Loucy (cell line): ENCODE data around the gene WHAMM.

Experiments used
- H2AFZ ChIP-seq: fragments of 200-600 bp; sonication (generic); 2 replicates; pipeline ENCODE4 v1.6.0; 2016; ENCODE audit warnings: antibody characterized with exemption, mild to moderate bottlenecking, low read length, moderate library complexity
- H3F3A ChIP-seq: fragments of 200-600 bp; 2 replicates; pipeline ENCODE4 v1.6.0; 2016; ENCODE audit warnings: antibody characterized with exemption, low read depth, mild to moderate bottlenecking
- H3K27me3 ChIP-seq: fragments of 200-600 bp; sonication (generic); 2 replicates; pipeline ENCODE4 v1.6.1; 2014; ENCODE audit warnings: low read length, mild to moderate bottlenecking; ENCODE audit not compliant: insufficient read depth, poor library complexity, severe bottlenecking
- H3K36me3 ChIP-seq: fragments of 200-600 bp; sonication (generic); 2 replicates; pipeline ENCODE4 v1.6.1; 2016; ENCODE audit warnings: low read length; ENCODE audit not compliant: insufficient read depth
- H3K4me1 ChIP-seq: fragments of 200-600 bp; sonication (generic); 2 replicates; pipeline ENCODE4 v1.5.1; 2014; ENCODE audit warnings: low read length, mild to moderate bottlenecking; ENCODE audit not compliant: insufficient read depth, poor library complexity, severe bottlenecking
- H3K4me2 ChIP-seq: fragments of 200-600 bp; sonication (generic); 2 replicates; pipeline ENCODE4 v1.6.0; 2014; ENCODE audit warnings: antibody characterized with exemption, low read length, low read depth, mild to moderate bottlenecking; ENCODE audit not compliant: poor library complexity, severe bottlenecking
- H3K4me3 ChIP-seq: fragments of 200-600 bp; sonication (generic); 2 replicates; pipeline ENCODE4 v1.5.1; 2014; ENCODE audit warnings: low read length, mild to moderate bottlenecking, mixed read lengths; ENCODE audit not compliant: poor library complexity, severe bottlenecking
- H3K79me2 ChIP-seq: fragments of 200-600 bp; sonication (generic); 2 replicates; pipeline ENCODE4 v1.6.1; 2014; ENCODE audit warnings: low read length; ENCODE audit not compliant: insufficient read depth
- H3K9ac ChIP-seq: fragments of 200-600 bp; sonication (generic); 2 replicates; pipeline ENCODE4 v1.6.0; 2014; ENCODE audit warnings: mild to moderate bottlenecking, low read depth, low read length, moderate library complexity; ENCODE audit not compliant: poor library complexity, severe bottlenecking
- H3K9me2 ChIP-seq: fragments of 200-600 bp; sonication (generic); replicated peaks from 2 replicates; pipeline ENCODE4 v1.6.1; 2016; ENCODE audit warnings: low read depth, low read length, mixed read lengths
- H3K9me3 ChIP-seq: fragments of 200-600 bp; sonication (generic); 2 replicates; pipeline ENCODE4 v1.6.1; 2014; ENCODE audit warnings: mild to moderate bottlenecking, antibody characterized with exemption, low read length, low read depth; ENCODE audit not compliant: insufficient read depth
- H4K20me1 ChIP-seq: fragments of 200-600 bp; sonication (generic); 2 replicates; pipeline ENCODE4 v1.6.0; 2014; ENCODE audit warnings: antibody characterized with exemption, low read length, mild to moderate bottlenecking; ENCODE audit not compliant: insufficient read depth, poor library complexity, severe bottlenecking
- EZH2phosphoT487 ChIP-seq: fragments of 200-600 bp; IDR thresholded peaks from 2 replicates; pipeline ENCODE4 v1.6.1; 2018; ENCODE audit warnings: antibody characterized with exemption, mild to moderate bottlenecking, moderate library complexity, borderline replicate concordance
- TF ChIP-seq, protein P1 (sequence below): fragments of 200-600 bp; sonication (generic); conservative IDR thresholded peaks from 2 replicates; pipeline ENCODE4 v1.5.1; 2014; ENCODE audit warnings: mild to moderate bottlenecking, antibody characterized with exemption, low read length

Gene WHAMM

DNA sequence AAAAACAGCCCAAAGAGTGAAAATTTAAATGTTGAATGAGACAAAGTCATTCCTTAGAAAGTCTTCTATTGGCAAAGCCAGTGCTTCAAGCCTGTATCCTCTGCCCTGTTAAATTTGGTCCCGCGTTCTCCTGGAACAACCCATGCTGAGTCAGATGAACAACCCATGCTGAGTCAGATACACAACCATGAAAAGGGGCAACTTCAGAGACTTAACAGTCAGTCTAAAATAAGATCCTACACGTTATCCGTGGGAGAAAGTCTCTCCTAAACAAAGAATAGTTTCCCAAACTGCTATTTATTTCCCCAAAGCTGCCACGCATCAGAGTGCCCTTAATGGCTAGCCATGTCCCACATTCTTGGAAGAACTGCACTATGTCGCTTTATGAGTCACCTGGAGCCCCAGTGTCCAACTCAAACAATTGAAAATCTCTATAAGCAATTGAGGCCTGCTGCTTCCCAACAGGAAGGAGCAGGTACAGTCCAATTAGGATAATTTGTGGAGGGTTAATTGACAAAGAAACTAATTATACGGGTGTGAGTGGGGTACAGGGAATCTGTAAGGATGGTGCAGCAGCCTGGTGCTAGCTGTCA is 66.1 kb downstream of the WHAMM start:
- H3K4me2 ChIP-seq = no peak overlapping the region
- no peak overlapping the region for H2AFZ ChIP-seq
- no peak overlapping the region for H3K9ac ChIP-seq
- TF ChIP-seq EZH2phosphoT487 = no peak
- TF ChIP-seq, protein P1, sequence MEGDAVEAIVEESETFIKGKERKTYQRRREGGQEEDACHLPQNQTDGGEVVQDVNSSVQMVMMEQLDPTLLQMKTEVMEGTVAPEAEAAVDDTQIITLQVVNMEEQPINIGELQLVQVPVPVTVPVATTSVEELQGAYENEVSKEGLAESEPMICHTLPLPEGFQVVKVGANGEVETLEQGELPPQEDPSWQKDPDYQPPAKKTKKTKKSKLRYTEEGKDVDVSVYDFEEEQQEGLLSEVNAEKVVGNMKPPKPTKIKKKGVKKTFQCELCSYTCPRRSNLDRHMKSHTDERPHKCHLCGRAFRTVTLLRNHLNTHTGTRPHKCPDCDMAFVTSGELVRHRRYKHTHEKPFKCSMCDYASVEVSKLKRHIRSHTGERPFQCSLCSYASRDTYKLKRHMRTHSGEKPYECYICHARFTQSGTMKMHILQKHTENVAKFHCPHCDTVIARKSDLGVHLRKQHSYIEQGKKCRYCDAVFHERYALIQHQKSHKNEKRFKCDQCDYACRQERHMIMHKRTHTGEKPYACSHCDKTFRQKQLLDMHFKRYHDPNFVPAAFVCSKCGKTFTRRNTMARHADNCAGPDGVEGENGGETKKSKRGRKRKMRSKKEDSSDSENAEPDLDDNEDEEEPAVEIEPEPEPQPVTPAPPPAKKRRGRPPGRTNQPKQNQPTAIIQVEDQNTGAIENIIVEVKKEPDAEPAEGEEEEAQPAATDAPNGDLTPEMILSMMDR = no peak
- H3F3A ChIP-seq = no peaks in the 10 kb centered on the region
- H3K27me3 ChIP-seq = no peaks in the 10 kb centered on the region
- no peaks in the 10 kb centered on the region for H3K9me3 ChIP-seq
- H4K20me1 ChIP-seq = no peaks in the 10 kb centered on the region
- no peaks in the 10 kb centered on the region for H3K79me2 ChIP-seq
- H3K9me2 ChIP-seq = no peaks in the 10 kb centered on the region
- H3K36me3 ChIP-seq = no peaks in the 10 kb centered on the region
- peaks cover 7% of the 10 kb centered on the region for H3K4me1 ChIP-seq
- H3K4me3 ChIP-seq = no peak overlapping the region

DNA sequence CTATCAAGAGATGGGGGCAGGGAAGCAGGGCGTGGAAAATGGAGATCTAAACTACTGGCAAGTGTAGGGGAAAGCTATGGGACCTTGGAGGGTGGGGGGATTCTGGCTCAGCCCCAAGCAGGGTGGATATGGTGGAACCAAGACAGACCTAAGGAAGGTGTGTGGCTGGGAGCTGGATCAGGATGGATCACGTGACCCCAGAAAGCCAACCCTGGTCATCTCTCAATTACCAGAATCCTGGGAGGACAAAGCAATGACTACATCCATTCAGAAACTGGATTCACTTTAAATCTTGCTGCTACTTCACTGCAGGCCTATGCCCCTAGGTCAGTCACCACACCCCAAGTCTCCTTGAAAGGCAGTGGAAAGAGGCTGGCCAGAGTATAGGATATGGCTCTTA is 68.4 kb downstream of the WHAMM start:
- Histone ChIP-seq H3K9ac (no peak overlapping the region), H3K4me1 (no peaks in the 10 kb centered on the region), H3K36me3 (no peaks in the 10 kb centered on the region), H3K79me2 (no peaks in the 10 kb centered on the region), H3K9me2 (no peaks in the 10 kb centered on the region), H3K27me3 (no peaks in the 10 kb centered on the region), H3K9me3 (no peaks in the 10 kb centered on the region), H3K4me2 (no peak overlapping the region), H3F3A (no peaks in the 10 kb centered on the region), H2AFZ (no peak overlapping the region), H3K4me3 (no peak overlapping the region), H4K20me1 (no peaks in the 10 kb centered on the region)
- TF ChIP-seq, protein P1 = no peak
- no peak for TF ChIP-seq EZH2phosphoT487

- Histone ChIP-seq H3K4me2 (no peak overlapping the region), H3K4me1 (no peaks in the 10 kb centered on the region), H3K4me3 (no peak overlapping the region), H4K20me1 (no peaks in the 10 kb centered on the region), H2AFZ (no peak overlapping the region), H3K9me3 (no peaks in the 10 kb centered on the region), H3K36me3 (no peaks in the 10 kb centered on the region), H3K27me3 (no peaks in the 10 kb centered on the region), H3F3A (no peaks in the 10 kb centered on the region), H3K9me2 (no peaks in the 10 kb centered on the region), H3K9ac (no peak overlapping the region), H3K79me2 (no peaks in the 10 kb centered on the region)
- TF ChIP-seq EZH2phosphoT487 = no peak
- TF ChIP-seq, protein P1 = no peak
Observed at GRCh38 chr15:82878325-82878724, 68.9 kb downstream of the WHAMM start.
